Astrocyte (in vitro differentiated cells and primary cell): ENCODE measurements around the gene NDOR1. TPM values are rescaled to one million over a fixed set of nuclear protein-coding genes. Genes with fewer than 3 reads are reported as not detected.

Source experiments
- DNase-seq: peaks from one replicate; pipeline ENCODE4 v3.0.0-alpha.2; 2010; ENCODE audit warnings: low read depth
- FAIRE-seq: peaks from 2 replicates; lab custom pipeline; 2011; peaks lifted over from hg19 to GRCh38; lab: Jason Lieb, UNC
- H2AFZ ChIP-seq: 2 replicates; pipeline ENCODE4 v1.6.0; 2012; ENCODE audit warnings: low read depth, low read length, inconsistent platforms
- H3K27ac ChIP-seq: 2 replicates; pipeline ENCODE4 v1.5.1; 2011; ENCODE audit warnings: low read depth, low read length, inconsistent platforms
- H3K27me3 ChIP-seq: 2 replicates; pipeline ENCODE4 v1.6.0; 2011; ENCODE audit warnings: low read length, inconsistent platforms; ENCODE audit not compliant: insufficient read depth
- H3K36me3 ChIP-seq: 2 replicates; pipeline ENCODE4 v1.5.1; 2011; ENCODE audit warnings: low read length, inconsistent platforms; ENCODE audit not compliant: insufficient read depth
- H3K4me1 ChIP-seq: 2 replicates; pipeline ENCODE4 v1.5.1; 2011; ENCODE audit warnings: low read length, inconsistent platforms; ENCODE audit not compliant: insufficient read depth
- H3K4me2 ChIP-seq: 2 replicates; pipeline ENCODE4 v1.6.0; 2012; ENCODE audit warnings: low read length, inconsistent platforms
- H3K4me3 ChIP-seq: 2 replicates; pipeline ENCODE4 v1.5.1; 2011; ENCODE audit warnings: low read depth, mild to moderate bottlenecking, low read length, inconsistent platforms; ENCODE audit not compliant: insufficient read depth
- H3K79me2 ChIP-seq: 2 replicates; pipeline ENCODE4 v1.6.0; 2012; ENCODE audit warnings: mild to moderate bottlenecking, low read length, inconsistent platforms; ENCODE audit not compliant: insufficient read depth
- H3K9ac ChIP-seq: 2 replicates; pipeline ENCODE4 v1.6.0; 2012; ENCODE audit warnings: mild to moderate bottlenecking, low read length, inconsistent platforms
- H3K9me3 ChIP-seq: 2 replicates; pipeline ENCODE4 v1.5.1; 2012; ENCODE audit warnings: low read depth, mild to moderate bottlenecking, low read length, inconsistent platforms; ENCODE audit not compliant: insufficient read depth
- H4K20me1 ChIP-seq: 2 replicates; pipeline ENCODE4 v1.6.0; 2012; ENCODE audit warnings: low read length, inconsistent platforms; ENCODE audit not compliant: insufficient read depth
- H3K27ac Mint-ChIP-seq: one replicate; pipeline ENCODE4 v1.8.0; 2021; ENCODE audit warnings: mild to moderate bottlenecking, mixed read lengths; ENCODE audit not compliant: unreplicated experiment
- H3K27me3 Mint-ChIP-seq: one replicate; pipeline ENCODE4 v1.8.0; 2021; ENCODE audit warnings: low read depth, mixed read lengths; ENCODE audit not compliant: unreplicated experiment
- H3K36me3 Mint-ChIP-seq: one replicate; pipeline ENCODE4 v1.8.0; 2021; ENCODE audit warnings: low read depth, mixed read lengths; ENCODE audit not compliant: unreplicated experiment
- H3K4me1 Mint-ChIP-seq: one replicate; pipeline ENCODE4 v1.8.0; 2021; ENCODE audit warnings: low read depth, mixed read lengths; ENCODE audit not compliant: unreplicated experiment
- H3K4me3 Mint-ChIP-seq: one replicate; pipeline ENCODE4 v1.8.0; 2021; ENCODE audit warnings: mild to moderate bottlenecking, moderate library complexity, mixed read lengths; ENCODE audit not compliant: unreplicated experiment
- H3K9me3 Mint-ChIP-seq: one replicate; pipeline ENCODE4 v1.8.0; 2021; ENCODE audit warnings: mild to moderate bottlenecking, mixed read lengths; ENCODE audit not compliant: unreplicated experiment
- EZH2 ChIP-seq: IDR thresholded peaks from 2 replicates; pipeline ENCODE4 v1.6.1; 2012; ENCODE audit warnings: mild to moderate bottlenecking, low read length, inconsistent platforms; ENCODE audit not compliant: insufficient read depth
- total RNA-seq: library from RNA; stranded (reverse); gene quantifications from 2 replicates; pipeline ENCODE4 v1.2.1, GENCODE V29; 2021
- TF ChIP-seq, protein P1 (sequence below): IDR thresholded peaks from 2 replicates; pipeline ENCODE4 v1.5.1; 2011; ENCODE audit warnings: low read depth, mild to moderate bottlenecking, inconsistent platforms, low read length, moderate library complexity; ENCODE audit not compliant: insufficient read depth

The NDOR1 gene
- total RNA-seq, 1 donor from 2014 or later = 14.5 TPM

- H3K36me3 Mint-ChIP-seq = no peaks in the 10 kb centered on the region
- Histone ChIP-seq H3K9ac (no peak overlapping the region), H3K36me3 (no peaks in the 10 kb centered on the region), H3K4me1 (peaks cover 4% of the 10 kb centered on the region), H3K27ac (no peak overlapping the region), H3K4me2 (no peak overlapping the region), H3K79me2 (no peaks in the 10 kb centered on the region), H3K27me3 (peaks cover 31% of the 10 kb centered on the region), H3K9me3 (no peaks in the 10 kb centered on the region), H2AFZ (no peak overlapping the region), H3K4me3 (no peak overlapping the region), H4K20me1 (no peaks in the 10 kb centered on the region)
- no peak overlapping the region for H3K27ac Mint-ChIP-seq
- H3K9me3 Mint-ChIP-seq = no peaks in the 10 kb centered on the region
- TF ChIP-seq EZH2 = no peak
- TF ChIP-seq, protein P1, sequence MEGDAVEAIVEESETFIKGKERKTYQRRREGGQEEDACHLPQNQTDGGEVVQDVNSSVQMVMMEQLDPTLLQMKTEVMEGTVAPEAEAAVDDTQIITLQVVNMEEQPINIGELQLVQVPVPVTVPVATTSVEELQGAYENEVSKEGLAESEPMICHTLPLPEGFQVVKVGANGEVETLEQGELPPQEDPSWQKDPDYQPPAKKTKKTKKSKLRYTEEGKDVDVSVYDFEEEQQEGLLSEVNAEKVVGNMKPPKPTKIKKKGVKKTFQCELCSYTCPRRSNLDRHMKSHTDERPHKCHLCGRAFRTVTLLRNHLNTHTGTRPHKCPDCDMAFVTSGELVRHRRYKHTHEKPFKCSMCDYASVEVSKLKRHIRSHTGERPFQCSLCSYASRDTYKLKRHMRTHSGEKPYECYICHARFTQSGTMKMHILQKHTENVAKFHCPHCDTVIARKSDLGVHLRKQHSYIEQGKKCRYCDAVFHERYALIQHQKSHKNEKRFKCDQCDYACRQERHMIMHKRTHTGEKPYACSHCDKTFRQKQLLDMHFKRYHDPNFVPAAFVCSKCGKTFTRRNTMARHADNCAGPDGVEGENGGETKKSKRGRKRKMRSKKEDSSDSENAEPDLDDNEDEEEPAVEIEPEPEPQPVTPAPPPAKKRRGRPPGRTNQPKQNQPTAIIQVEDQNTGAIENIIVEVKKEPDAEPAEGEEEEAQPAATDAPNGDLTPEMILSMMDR = no peak
- H3K4me3 Mint-ChIP-seq = no peak overlapping the region
- H3K4me1 Mint-ChIP-seq = no peaks in the 10 kb centered on the region
- peaks cover 43% of the 10 kb centered on the region for H3K27me3 Mint-ChIP-seq
- DNase-seq (no peak), FAIRE-seq (no peak)
These were observed 40.9 kb upstream of the NDOR1 start for GRCh38 chr9:137164370-137165249.

DNA sequence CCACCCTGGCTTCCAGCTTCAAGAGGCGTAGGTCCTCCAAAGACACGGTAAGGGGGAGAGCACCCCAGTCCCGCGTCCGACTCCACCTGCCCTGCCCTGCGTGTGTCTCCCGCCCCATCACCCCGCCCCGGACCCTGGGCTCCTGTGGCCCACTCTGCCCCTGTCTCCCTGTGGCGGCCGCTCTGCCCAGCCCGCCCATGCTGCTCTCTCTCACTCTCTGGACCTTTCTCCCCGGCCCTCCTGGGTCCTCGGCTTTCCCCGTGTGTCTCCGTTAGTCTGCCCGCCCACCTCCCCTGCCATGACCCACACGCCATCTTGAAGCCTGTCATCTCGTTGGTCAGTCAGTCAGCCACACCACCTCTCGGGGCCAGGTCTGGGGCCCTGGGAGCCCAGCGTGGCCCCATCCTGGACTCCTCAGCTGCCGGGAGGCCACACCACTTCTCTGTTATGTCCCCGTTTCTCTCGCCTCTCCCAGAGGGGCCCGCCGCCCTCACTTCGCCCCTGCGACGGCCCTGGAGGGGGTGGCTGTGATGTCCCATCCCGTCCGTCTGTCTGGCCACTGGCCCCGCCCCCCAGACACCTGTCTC, 40.2 kb upstream of the NDOR1 start:
- FAIRE-seq (no peak), DNase-seq (no peak)
- no peaks in the 10 kb centered on the region for H3K36me3 Mint-ChIP-seq
- peaks cover 42% of the 10 kb centered on the region for H3K27me3 Mint-ChIP-seq
- Histone ChIP-seq H2AFZ (no peak overlapping the region), H3K9ac (no peak overlapping the region), H3K79me2 (no peaks in the 10 kb centered on the region), H3K4me3 (no peak overlapping the region), H3K27me3 (peaks cover 39% of the 10 kb centered on the region), H3K4me2 (no peak overlapping the region), H3K27ac (no peak overlapping the region), H3K9me3 (no peaks in the 10 kb centered on the region), H4K20me1 (no peaks in the 10 kb centered on the region), H3K36me3 (no peaks in the 10 kb centered on the region), H3K4me1 (peaks cover 4% of the 10 kb centered on the region)
- TF ChIP-seq EZH2 = peak; percentile 2
- TF ChIP-seq, protein P1 = no peak
- H3K4me3 Mint-ChIP-seq = no peak overlapping the region
- no peaks in the 10 kb centered on the region for H3K4me1 Mint-ChIP-seq
- H3K27ac Mint-ChIP-seq = peak overlapping the region; percentile 80
- H3K9me3 Mint-ChIP-seq = no peaks in the 10 kb centered on the region
